ENCODE measurements around the gene SEC61A1. TPM values are rescaled to one million over a fixed set of nuclear protein-coding genes. Genes with fewer than 3 reads are reported as not detected.

SEC61A1 gene
- 100 to 1,000 TPM; 147 to 149 TPM for total RNA-seq

GRCh38 chr3:128051837-128052594, at the start of gene SEC61A1:
Gene SEC61A1, plus strand, starts transcription at chr3:128052437. Its CDS starts 116 bp downstream, at chr3:128052553.
- CTCF ChIA-PET, result interaction anchor here (1.0 kb wide), 1 partner anchor 24 kb away, joined by 4 read pairs; no protein-coding TSS in a partner anchor
- intact Hi-C loops (cut with micrococcal nuclease), result loop anchor here (1.0 to 2.0 kb wide), 4 partner anchors 71 to 454 kb away; partner anchors contain the start of genes EEFSEC, MCM2 and RUVBL1
- no peaks in the 10 kb centered on the region for H3K27me3 Mint-ChIP-seq
- H3K4me3 Mint-ChIP-seq, result peak within 1 kb of the TSS; percentile 98
- H3K36me3 Mint-ChIP-seq, result peaks cover 34% of the 10 kb centered on the region
- no peaks in the 10 kb centered on the region for H3K9me3 Mint-ChIP-seq
- POLR2A ChIA-PET, result interaction anchor here (0.6 to 1.1 kb wide), 3 partner anchors 72 to 102 kb away, joined by 3 to 5 read pairs (median 3); partner anchors contain the start of gene RUVBL1
- peaks cover 36% of the 10 kb centered on the region for H3K4me1 Mint-ChIP-seq (ENCODE audit: low read depth)
- H3K27ac Mint-ChIP-seq, result peak within 1 kb of the TSS; percentile 90
- DNase-seq, result peak; percentile 97

- Mint-ChIP-seq H3K27ac (no peak overlapping the region), H3K9me3 (no peaks in the 10 kb centered on the region), H3K27me3 (no peaks in the 10 kb centered on the region), H3K4me3 (no peak overlapping the region), H3K4me1 (ENCODE audit: low read depth) (no peaks in the 10 kb centered on the region), H3K36me3 (no peaks in the 10 kb centered on the region)
- CTCF ChIA-PET, result no interaction called here
- POLR2A ChIA-PET, result no interaction called here
- intact Hi-C loops (cut with micrococcal nuclease), result no loop called here
- DNase-seq, result no peak
Measured at GRCh38 chr3:128004661-128005060, 47.6 kb upstream of the SEC61A1 start.

GRCh38 chr3:128006061-128007032, 45.9 kb upstream of the SEC61A1 start:
- ChIA-PET CTCF (no interaction called here), POLR2A (no interaction called here)
- peaks cover 2% of the 10 kb centered on the region for H3K4me1 Mint-ChIP-seq (ENCODE audit: low read depth)
- DNase-seq, result no peak
- intact Hi-C loops (cut with micrococcal nuclease), result no loop called here
- H3K27me3 Mint-ChIP-seq, result peaks cover 3% of the 10 kb centered on the region
- no peaks in the 10 kb centered on the region for H3K36me3 Mint-ChIP-seq
- no peak overlapping the region for H3K27ac Mint-ChIP-seq
- H3K4me3 Mint-ChIP-seq, result no peak overlapping the region
- H3K9me3 Mint-ChIP-seq, result no peaks in the 10 kb centered on the region

GRCh38 chr3:128007033-128007424, 45.2 kb upstream of the SEC61A1 start:
- POLR2A ChIA-PET, result no interaction called here

GRCh38 chr3:128009952-128010846, 42.0 kb upstream of the SEC61A1 start:
- Mint-ChIP-seq H3K27ac (no peak overlapping the region), H3K36me3 (no peaks in the 10 kb centered on the region), H3K9me3 (no peaks in the 10 kb centered on the region), H3K4me1 (ENCODE audit: low read depth) (peaks cover 4% of the 10 kb centered on the region), H3K27me3 (peaks cover 8% of the 10 kb centered on the region), H3K4me3 (no peak overlapping the region)
- ChIA-PET CTCF (interaction anchor here (1.6 kb wide), 1 partner anchor 124 kb away, joined by 3 read pairs; no protein-coding TSS in a partner anchor), POLR2A (no interaction called here)
- intact Hi-C loops (cut with micrococcal nuclease), result no loop called here
- no peak for DNase-seq

More at GRCh38 chr3:128007033-128007424, 45.2 kb upstream of the SEC61A1 start:
- DNase-seq, result no peak
- H3K36me3 Mint-ChIP-seq, result no peaks in the 10 kb centered on the region
- intact Hi-C loops (cut with micrococcal nuclease), result no loop called here
- no peak overlapping the region for H3K4me3 Mint-ChIP-seq
- CTCF ChIA-PET, result no interaction called here
- H3K27ac Mint-ChIP-seq, result no peak overlapping the region
- no peaks in the 10 kb centered on the region for H3K9me3 Mint-ChIP-seq
- H3K4me1 Mint-ChIP-seq (ENCODE audit: low read depth), result peaks cover 4% of the 10 kb centered on the region
- H3K27me3 Mint-ChIP-seq, result peaks cover 3% of the 10 kb centered on the region

GRCh38 chr3:128011140-128011539, 41.1 kb upstream of the SEC61A1 start:
- peak; percentile 38 for DNase-seq

GRCh38 chr3:128012050-128012449, 40.2 kb upstream of the SEC61A1 start:
- intact Hi-C loops (cut with micrococcal nuclease), result no loop called here
- Mint-ChIP-seq H3K27me3 (peaks cover 8% of the 10 kb centered on the region), H3K4me3 (no peak overlapping the region), H3K4me1 (ENCODE audit: low read depth) (peaks cover 4% of the 10 kb centered on the region), H3K27ac (no peak overlapping the region), H3K9me3 (peaks cover 2% of the 10 kb centered on the region), H3K36me3 (no peaks in the 10 kb centered on the region)
- CTCF ChIA-PET, result interaction anchor here (0.7 to 1.6 kb wide), 2 partner anchors 122 to 914 kb away, joined by 3 read pairs; no protein-coding TSS in a partner anchor
- no peak for DNase-seq
- POLR2A ChIA-PET, result no interaction called here

More at GRCh38 chr3:128011140-128011539, 41.1 kb upstream of the SEC61A1 start:
- Mint-ChIP-seq H3K4me1 (ENCODE audit: low read depth) (peaks cover 4% of the 10 kb centered on the region), H3K36me3 (no peaks in the 10 kb centered on the region), H3K4me3 (no peak overlapping the region), H3K27ac (no peak overlapping the region), H3K9me3 (no peaks in the 10 kb centered on the region), H3K27me3 (peaks cover 8% of the 10 kb centered on the region)
- ChIA-PET CTCF (interaction anchor here (1.6 kb wide), 1 partner anchor 123 kb away, joined by 3 read pairs; no protein-coding TSS in a partner anchor), POLR2A (no interaction called here)
- intact Hi-C loops (cut with micrococcal nuclease), result no loop called here

GRCh38 chr3:128014548-128014947, 37.7 kb upstream of the SEC61A1 start:
- H3K36me3 Mint-ChIP-seq, result no peaks in the 10 kb centered on the region
- no peak overlapping the region for H3K27ac Mint-ChIP-seq
- peaks cover 2% of the 10 kb centered on the region for H3K9me3 Mint-ChIP-seq
- H3K4me3 Mint-ChIP-seq, result no peak overlapping the region
- DNase-seq, result no peak
- POLR2A ChIA-PET, result no interaction called here
- CTCF ChIA-PET, result no interaction called here
- intact Hi-C loops (cut with micrococcal nuclease), result no loop called here
- H3K4me1 Mint-ChIP-seq (ENCODE audit: low read depth), result peaks cover 4% of the 10 kb centered on the region
- H3K27me3 Mint-ChIP-seq, result peaks cover 8% of the 10 kb centered on the region

GRCh38 chr3:128016502-128016901, 35.7 kb upstream of the SEC61A1 start:
- intact Hi-C loops (cut with micrococcal nuclease), result no loop called here
- DNase-seq, result no peak
- Mint-ChIP-seq H3K27me3 (peaks cover 5% of the 10 kb centered on the region), H3K27ac (no peak overlapping the region), H3K4me3 (no peak overlapping the region), H3K9me3 (peaks cover 2% of the 10 kb centered on the region), H3K36me3 (no peaks in the 10 kb centered on the region), H3K4me1 (ENCODE audit: low read depth) (peaks cover under 1% of the 10 kb centered on the region)
- ChIA-PET POLR2A (no interaction called here), CTCF (no interaction called here)

GRCh38 chr3:128021768-128022372, 30.4 kb upstream of the SEC61A1 start:
- intact Hi-C loops (cut with micrococcal nuclease), result no loop called here

GRCh38 chr3:128033102-128033501, 19.1 kb upstream of the SEC61A1 start:
- no peak overlapping the region for H3K27ac Mint-ChIP-seq
- ChIA-PET CTCF (no interaction called here), POLR2A (no interaction called here)
- H3K9me3 Mint-ChIP-seq, result no peaks in the 10 kb centered on the region
- no peak for DNase-seq
- H3K27me3 Mint-ChIP-seq, result peaks cover 3% of the 10 kb centered on the region
- intact Hi-C loops (cut with micrococcal nuclease), result no loop called here
- H3K4me1 Mint-ChIP-seq (ENCODE audit: low read depth), result no peaks in the 10 kb centered on the region
- no peak overlapping the region for H3K4me3 Mint-ChIP-seq
- H3K36me3 Mint-ChIP-seq, result no peaks in the 10 kb centered on the region

More at GRCh38 chr3:128021768-128022372, 30.4 kb upstream of the SEC61A1 start:
- no peak overlapping the region for H3K27ac Mint-ChIP-seq
- H3K27me3 Mint-ChIP-seq, result no peaks in the 10 kb centered on the region
- no peaks in the 10 kb centered on the region for H3K9me3 Mint-ChIP-seq
- no peaks in the 10 kb centered on the region for H3K4me1 Mint-ChIP-seq (ENCODE audit: low read depth)
- no peak overlapping the region for H3K4me3 Mint-ChIP-seq
- ChIA-PET CTCF (no interaction called here), POLR2A (no interaction called here)
- no peak for DNase-seq
- H3K36me3 Mint-ChIP-seq, result no peaks in the 10 kb centered on the region

All from activated CD4-positive, alpha-beta memory T cell treated with anti-CD3 and anti-CD28 coated beads for 36 hours (primary cell).